GM12878 (cell line): ENCODE data around the gene TOP2A. TPM values are rescaled to one million over a fixed set of nuclear protein-coding genes. Genes with fewer than 3 reads are reported as not detected.
A peak's percentile ranks its signal among the peaks of the same experiment; 100 is the strongest.

Experiments used
- ATAC-seq: fragments of 200-7000 bp; cut with Tn5 transposase; 3 replicates; pipeline ENCODE4 v1.9.1; 2020; ENCODE audit warnings: mild to moderate bottlenecking, moderate library complexity
- Bru-seq: library from RNA; stranded (reverse); fragments of 400-500 nt; gene quantifications from one replicate; lab custom pipeline; 2021; lab: Mats Ljungman, UMichigan
- BruChase-seq, 2 experiments: library from RNA; stranded (reverse); fragments of 400-500 nt; gene quantifications; one replicate each; lab custom pipeline; 2021; lab: Mats Ljungman, UMichigan
- BruUV-seq: library from RNA; stranded (reverse); fragments of 400-500 nt; replicated peaks from 2 replicates; lab custom pipeline; 2021; lab: Mats Ljungman, UMichigan
- CTCF ChIA-PET: fragments of 300-600 bp; sonication (Branson Sonifier 250); formaldehyde crosslinking; extraction: SDS; loops from one replicate; lab custom pipeline; 2021; ENCODE audit warnings: inconsistent platforms; lab: Yijun Ruan, JAX
- POLR2A ChIA-PET: fragments of 350-600 bp; formaldehyde crosslinking; extraction: SDS; loops from one replicate; lab custom pipeline; 2021; ENCODE audit warnings: inconsistent platforms; lab: Charles Lee
- RAD21 ChIA-PET: fragments of 300-600 bp; sonication (Branson Sonifier 250); formaldehyde crosslinking; loops from one replicate; lab custom pipeline; 2023; ENCODE audit warnings: antibody characterized with exemption; ENCODE audit not compliant: unreplicated experiment; lab: Charles Lee
- SMC1A ChIA-PET: fragments of 300-600 bp; sonication (Branson Sonifier 250); formaldehyde crosslinking; loops from one replicate; lab custom pipeline; 2023; ENCODE audit not compliant: unreplicated experiment, uncharacterized antibody; lab: Charles Lee
- DNase-seq: peaks from one replicate; pipeline ENCODE4 v3.0.0-alpha.2; 2011; ENCODE audit warnings: low read depth, low spot score
- FAIRE-seq: peaks from 3 replicates; lab custom pipeline; 2011; peaks lifted over from hg19 to GRCh38; lab: Jason Lieb, UNC
- H2AFZ ChIP-seq: 2 replicates; pipeline ENCODE4 v1.6.0; 2011; ENCODE audit warnings: low read depth, low read length, control low read depth; ENCODE audit not compliant: control insufficient read depth
- H3K27ac ChIP-seq: 2 replicates; pipeline ENCODE4 v1.5.1; 2011; ENCODE audit warnings: control low read depth; ENCODE audit not compliant: control insufficient read depth, insufficient read depth
- H3K27me3 ChIP-seq, 2 experiments: replicated peaks in 1 of 2; 2 replicates each; pipeline versions ENCODE4 v1.6.0 to v1.6.1; 2011; ENCODE audit warnings: low read length in 1 of 2; ENCODE audit not compliant: control insufficient read depth in 2 of 2, insufficient read depth in 2 of 2
- H3K36me3 ChIP-seq, 2 experiments: 2 replicates each; pipeline ENCODE4 v1.5.1; 2011; ENCODE audit warnings: low read length in 1 of 2; ENCODE audit not compliant: control insufficient read depth in 2 of 2, insufficient read depth in 2 of 2
- H3K4me1 ChIP-seq: 2 replicates; pipeline ENCODE4 v1.6.1; 2011; ENCODE audit warnings: mild to moderate bottlenecking, low read length, moderate library complexity, mixed read lengths; ENCODE audit not compliant: control insufficient read depth, insufficient read depth
- H3K4me2 ChIP-seq: 2 replicates; pipeline ENCODE4 v1.6.0; 2011; ENCODE audit warnings: control low read depth; ENCODE audit not compliant: control insufficient read depth, insufficient read depth
- H3K4me3 ChIP-seq: fragments of 200-600 bp; sonication (generic); 2 replicates; pipeline ENCODE4 v1.5.1; 2016
- H3K79me2 ChIP-seq: 2 replicates; pipeline ENCODE4 v1.6.0; 2011; ENCODE audit warnings: low read length; ENCODE audit not compliant: control insufficient read depth, insufficient read depth
- H3K9ac ChIP-seq: 2 replicates; pipeline ENCODE4 v1.8.0; 2011; ENCODE audit warnings: low read length, control low read depth, mixed read lengths; ENCODE audit not compliant: control insufficient read depth, insufficient read depth
- H3K9me3 ChIP-seq: replicated peaks from 3 replicates; pipeline ENCODE4 v1.5.1; 2011; ENCODE audit warnings: mild to moderate bottlenecking, low read length; ENCODE audit not compliant: control insufficient read depth, insufficient read depth
- H4K20me1 ChIP-seq: 2 replicates; pipeline ENCODE4 v1.6.0; 2011; ENCODE audit not compliant: control insufficient read depth, insufficient read depth
- BRCA1 ChIP-seq: IDR thresholded peaks from 2 replicates; pipeline ENCODE4 v1.6.1; 2011; ENCODE audit warnings: low read depth, low read length, improper control_type of control experiment
- CBFB ChIP-seq: IDR thresholded peaks from 2 replicates; pipeline ENCODE4 v1.6.1; 2016; ENCODE audit warnings: antibody characterized with exemption, low read depth
- EP300 ChIP-seq, 2 experiments: fragments of 150-350 bp in 1 of 2; IDR thresholded peaks; 2 replicates each; pipeline ENCODE4 v1.6.1; 2011 to 2012; ENCODE audit warnings: low read depth in 2 of 2, low read length in 2 of 2, borderline replicate concordance in 1 of 2, improper control_type of control experiment in 1 of 2, inconsistent platforms in 1 of 2; ENCODE audit not compliant: control insufficient read depth in 1 of 2
- FOS ChIP-seq: IDR thresholded peaks from 3 replicates; pipeline ENCODE4 v1.6.1; 2011; ENCODE audit warnings: borderline replicate concordance; ENCODE audit not compliant: insufficient read length; ENCODE audit errors: extremely low read depth
- GATAD2B ChIP-seq: fragments of 450-650 bp; conservative IDR thresholded peaks from 2 replicates; pipeline ENCODE4 v1.6.1; 2017; ENCODE audit warnings: low read depth, mild to moderate bottlenecking, moderate library complexity
- IKZF1 ChIP-seq: fragments of 450-650 bp; conservative IDR thresholded peaks from 2 replicates; pipeline ENCODE4 v1.6.1; 2017; ENCODE audit warnings: antibody characterized with exemption, mild to moderate bottlenecking
- IKZF2 ChIP-seq, 2 experiments: fragments of 450-650 bp; IDR thresholded peaks; 2 replicates each; pipeline ENCODE4 v1.6.1; 2017; ENCODE audit warnings: mild to moderate bottlenecking in 2 of 2, moderate library complexity in 2 of 2
- MAX ChIP-seq: IDR thresholded peaks from 2 replicates; pipeline ENCODE4 v1.6.1; 2012; ENCODE audit warnings: low read depth, low read length, improper control_type of control experiment
- NFIC ChIP-seq: IDR thresholded peaks from 2 replicates; pipeline ENCODE4 v1.6.1; 2012; ENCODE audit warnings: low read depth, mild to moderate bottlenecking, inconsistent platforms, low read length, moderate library complexity
- NR2C1 ChIP-seq: fragments of 450-650 bp; IDR thresholded peaks from 2 replicates; pipeline ENCODE4 v1.6.1; 2017; ENCODE audit warnings: antibody characterized with exemption, mild to moderate bottlenecking, moderate library complexity
- POLR2A ChIP-seq: IDR thresholded peaks from 2 replicates; pipeline ENCODE4 v1.6.1; 2011; ENCODE audit warnings: low read depth, mild to moderate bottlenecking, low read length
- POU2F2 ChIP-seq: IDR thresholded peaks from 3 replicates; pipeline ENCODE4 v1.6.1; 2011; ENCODE audit warnings: low read depth, mild to moderate bottlenecking, low read length, borderline replicate concordance
- RELB ChIP-seq: fragments of 450-650 bp; IDR thresholded peaks from 2 replicates; pipeline ENCODE4 v1.6.1; 2017; ENCODE audit warnings: low read depth, mild to moderate bottlenecking, moderate library complexity
- TAF1 ChIP-seq: IDR thresholded peaks from 2 replicates; pipeline ENCODE4 v1.6.1; 2011; ENCODE audit warnings: mild to moderate bottlenecking, low read depth, low read length, borderline replicate concordance
- TCF12 ChIP-seq: IDR thresholded peaks from 2 replicates; pipeline ENCODE4 v1.6.1; 2011; ENCODE audit warnings: low read depth, mild to moderate bottlenecking, low read length
- WGBS: methylation state at CpG from one replicate; pipeline ENCODE4 v1.1.6; 2016; ENCODE audit warnings: low lambda C conversion rate; ENCODE audit not compliant: insufficient replicate concordance, insufficient coverage; ENCODE audit errors: missing lambda C conversion rate; 5-methylcytosine and 5-hydroxymethylcytosine counted together
- in situ Hi-C: fragments of 300-500 bp; cut with MboI; formaldehyde crosslinking; loops from 9 replicates; pipeline ENCODE4 v1.14.3; 2018; ENCODE audit warnings: mixed read lengths
- intact Hi-C: fragments of 100-400 bp; cut with micrococcal nuclease; formaldehyde crosslinking; loops from one replicate; pipeline ENCODE4 v1.14.2; 2022; ENCODE audit not compliant: unreplicated experiment
- long read RNA-seq, 2 experiments: library from polyadenylated mRNA; unstranded; transcript quantifications; one replicate each; pipeline ENCODE4 v2.0.0, GENCODE V29; 2019 to 2020
- polyA minus RNA-seq, 3 experiments: library from RNA; depleted of rRNA, polyadenylated mRNA; stranded (reverse); fragments of >200 nt; gene quantifications; 2 replicates each; pipeline ENCODE4 v1.2.3, GENCODE V29; 2011
- polyA plus RNA-seq, 11 experiments: library from polyadenylated mRNA; depleted of rRNA in 4 of 11; unstranded in 6 of 11; stranded (reverse) in 5 of 11; fragments of >200 nt; fragmentation: Nextera tagmentation in 4 of 11; fragmentation: Illumina TruSeq in 1 of 11; extraction: Ambion mirVana in 4 of 11; extraction: Trizol in 1 of 11; gene quantifications; 1 replicate in 1 of 11; 2 replicates in 10 of 11; pipeline versions ENCODE4 v1.2.1 to v1.2.3, GENCODE V29; 2011 to 2016; ENCODE audit warnings: inconsistent platforms in 2 of 11, missing spikeins in 2 of 11, low read depth in 1 of 11
- total RNA-seq, 4 experiments: library from RNA; depleted of rRNA in 3 of 4; stranded (reverse); fragments of >200 nt in 3 of 4; fragmentation: Illumina TruSeq in 1 of 4; extraction: Trizol in 1 of 4; gene quantifications; 2 replicates each; pipeline versions ENCODE4 v1.2.1 to v1.2.3, GENCODE V29; 2013 to 2021

The TOP2A gene
- 82.8 and 93.7 TPM in 2 replicates for total RNA-seq (2013; cell fraction: nucleolus; rRNA removed)
- 155 and 182 TPM in 2 replicates for total RNA-seq (2014; rRNA removed)
- total RNA-seq (2014; rRNA removed; fragmentation: Illumina TruSeq; extraction: Trizol), result 240 and 243 TPM in 2 replicates
- total RNA-seq (2021), result 214 and 230 TPM in 2 replicates
- 48.3 TPM for polyA plus RNA-seq (2011; ENCODE audit: low read depth)
- polyA plus RNA-seq (2011; rRNA removed), result 275 and 463 TPM in 2 replicates
- polyA plus RNA-seq (2011; cell fraction: cytosol; rRNA removed), result 65.8 and 84.4 TPM in 2 replicates
- 181 and 201 TPM in 2 replicates for polyA plus RNA-seq (2011; cell fraction: nucleus; rRNA removed)
- polyA plus RNA-seq (2012), result 106 and 134 TPM in 2 replicates
- polyA plus RNA-seq (2014; fragmentation: Illumina TruSeq; extraction: Trizol), result 199 and 258 TPM in 2 replicates
- polyA plus RNA-seq (2014; fragmentation: Nextera tagmentation; extraction: Ambion mirVana), result 100 to 1,000 TPM; 149 to 236 TPM
- 90.5 and 117 TPM in 2 replicates for polyA plus RNA-seq (2014; rRNA removed)
- 100 to 1,000 TPM; 234 to 239 TPM for polyA plus RNA-seq (2016; fragmentation: Nextera tagmentation; extraction: Ambion mirVana)
- 98.7 and 134 TPM in 2 replicates for polyA minus RNA-seq (2011; rRNA and poly(A)+ RNA removed)
- 57.5 and 61.4 TPM in 2 replicates for polyA minus RNA-seq (2011; cell fraction: cytosol; rRNA and poly(A)+ RNA removed)
- 65.8 and 71.7 TPM in 2 replicates for polyA minus RNA-seq (2011; cell fraction: nucleus; rRNA and poly(A)+ RNA removed)
- percentile 89 among the genes with signal in this experiment for Bru-seq, nascent RNA
- percentile 98 among the genes with signal in this experiment for BruChase-seq, experiment 1, labeled RNA remaining after a 6-hour chase
- percentile 96 among the genes with signal in this experiment for BruChase-seq, experiment 2, labeled RNA remaining after a 2-hour chase
- long read RNA-seq, experiment 1, full-length matches to known transcripts, result 1 of 102 reads
- long read RNA-seq, experiment 1, partial matches to known transcripts, result 90 of 102 reads
- long read RNA-seq, experiment 1, other reads (novel, unspliced or antisense), result 11 of 102 reads
- long read RNA-seq, experiment 2, transcript TOP2A-204 (3 exons, 882 nt), result major isoform, 5 of 449 reads
- long read RNA-seq, experiment 2, partial matches to known transcripts, result 410 of 449 reads
- long read RNA-seq, experiment 2, other reads (novel, unspliced or antisense), result 34 of 449 reads

- peaks cover 30% of the 10 kb centered on the region for H3K79me2 ChIP-seq
- H3K4me3 ChIP-seq, result peak within 1 kb of the TSS; percentile 94
- DNase-seq (peak; percentile 99), FAIRE-seq (peak; percentile 99), ATAC-seq (peak; percentile 97)
- no peaks in the 10 kb centered on the region for H3K9me3 ChIP-seq
- H3K4me1 ChIP-seq, result no peaks in the 10 kb centered on the region; the same call in 1 of the 2 replicates
- H2AFZ ChIP-seq, result peak within 1 kb of the TSS; percentile 96
- peak within 1 kb of the TSS; percentile 62 for H3K27ac ChIP-seq
- BruUV-seq, result TSS peak; percentile 72
- no peaks in the 10 kb centered on the region for H4K20me1 ChIP-seq
- WGBS, result 1% methylated on average over 49 of the region's 49 CpGs
- peaks cover 0 to 3% of the 10 kb centered on the region in 2 experiments; a peak in 1 of 4 replicates for H3K36me3 ChIP-seq
- ChIA-PET POLR2A (interaction anchor here (0.6 to 3.8 kb wide), 17 partner anchors 8 to 401 kb away, joined by 3 to 21 read pairs (median 4); no protein-coding TSS in a partner anchor), RAD21 (interaction anchor here (0.7 to 4.8 kb wide), 27 partner anchors 9 to 1245 kb away, joined by 3 to 88 read pairs (median 4); partner anchors contain the start of gene IGFBP4), CTCF (interaction anchor here (0.6 to 5.5 kb wide), 32 partner anchors 9 to 437 kb away, joined by 3 to 86 read pairs (median 6); partner anchors contain the start of genes CASC3, IGFBP4, PSMD3 and RARA), SMC1A (interaction anchor here (0.5 to 10.1 kb wide), 24 partner anchors 9 to 1245 kb away, joined by 3 to 106 read pairs (median 3); no protein-coding TSS in a partner anchor)
- no peaks in the 10 kb centered on the region; a peak in 1 of 4 replicates for H3K27me3 ChIP-seq
- peak within 1 kb of the TSS; percentile 69 for H3K4me2 ChIP-seq
- peak within 1 kb of the TSS; percentile 79 for H3K9ac ChIP-seq
- intact Hi-C loops (loop anchor here (10.0 kb wide), 1 partner anchor 103 kb away; no protein-coding TSS in a partner anchor), in situ Hi-C loops (no loop called here)
- TF ChIP-seq RELB (peak; percentile 67), NFIC (peak; percentile 62; the same call in 1 of the 2 replicates), BRCA1 (0 out of 2 replicates have a peak, but pooled peaks have one; percentile 16), POU2F2 (peak; percentile 52; the same call in 1 of the 3 replicates), GATAD2B (peak; percentile 77), TAF1 (peak; percentile 34; the same call in 1 of the 2 replicates), IKZF2 (IDR thresholded peaks at IDR 0.05) (peak; percentile 53 to 62), NR2C1 (no peak), TCF12 (no peak), CBFB (peak; percentile 34; the same call in 1 of the 2 replicates), EP300 (IDR thresholded peaks at IDR 0.05; ENCODE audit: borderline replicate concordance in 1 of 2, control insufficient read depth in 1 of 2, low read depth in 2 of 2, low read length in 2 of 2) (no peak), POLR2A (peak; percentile 91), FOS (peak; percentile 97), IKZF1 (peak; percentile 67), MAX (peak; percentile 50; the same call in 1 of the 2 replicates)
Measured at GRCh38 chr17:40417609-40418427, at the start of gene TOP2A. TSS of gene TOP2A (minus strand) at chr17:40417896. CDS start at chr17:40417791, 105 bp downstream.
